Measurements from ENCODE around the gene CACNA1C. TPM values are rescaled to one million over a fixed set of nuclear protein-coding genes. Genes with fewer than 3 reads are reported as not detected.

CACNA1C gene
- total and polyA plus RNA-seq, 10 of the 15 experiments (the other 5 are each of a cell fraction or from before 2014, with no cell fraction given), result under 0.01 to 0.15 (median 0.09) TPM; not detected in 5

DNA sequence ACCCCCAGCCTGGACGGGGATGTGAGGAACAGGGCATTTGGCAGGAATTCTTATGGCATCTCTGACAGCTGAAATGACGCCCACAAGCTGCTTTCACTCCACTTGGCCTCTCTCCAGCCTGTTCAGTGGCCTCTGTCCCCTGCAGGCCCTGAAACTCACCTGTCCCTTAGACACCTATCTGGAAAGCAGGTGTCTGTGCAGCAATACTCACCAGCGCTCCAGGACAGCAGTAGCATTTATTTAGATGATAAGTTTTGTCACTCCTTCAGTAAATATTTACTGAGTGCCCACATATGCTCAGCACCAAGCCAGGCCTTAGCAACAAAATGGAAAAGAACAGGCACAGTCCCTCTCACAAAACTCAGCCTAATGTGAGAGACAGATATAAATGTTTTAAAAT, 430.9 kb downstream of the CACNA1C start:
- intact Hi-C loops (cut with micrococcal nuclease; ENCODE audit: unreplicated experiment), result no loop called here
- POLR2A ChIA-PET, result no interaction called here
- no peak overlapping the region for H3K27ac ChIP-seq (ENCODE audit: control insufficient read depth, insufficient read depth)
- SMC1A ChIA-PET (ENCODE audit: uncharacterized antibody, unreplicated experiment), result no interaction called here
- H3K9ac ChIP-seq (ENCODE audit: control insufficient read depth, insufficient read depth, low read length), result no peak overlapping the region
- H3K4me2 ChIP-seq (ENCODE audit: control insufficient read depth, insufficient read depth), result no peak overlapping the region
- no peaks in the 10 kb centered on the region for H4K20me1 ChIP-seq (ENCODE audit: control insufficient read depth, insufficient read depth)
- CTCF ChIA-PET, result no interaction called here
- TF ChIP-seq STAT1 (conservative IDR thresholded peaks at IDR 0.05), result no peak
- TF ChIP-seq, protein P1, sequence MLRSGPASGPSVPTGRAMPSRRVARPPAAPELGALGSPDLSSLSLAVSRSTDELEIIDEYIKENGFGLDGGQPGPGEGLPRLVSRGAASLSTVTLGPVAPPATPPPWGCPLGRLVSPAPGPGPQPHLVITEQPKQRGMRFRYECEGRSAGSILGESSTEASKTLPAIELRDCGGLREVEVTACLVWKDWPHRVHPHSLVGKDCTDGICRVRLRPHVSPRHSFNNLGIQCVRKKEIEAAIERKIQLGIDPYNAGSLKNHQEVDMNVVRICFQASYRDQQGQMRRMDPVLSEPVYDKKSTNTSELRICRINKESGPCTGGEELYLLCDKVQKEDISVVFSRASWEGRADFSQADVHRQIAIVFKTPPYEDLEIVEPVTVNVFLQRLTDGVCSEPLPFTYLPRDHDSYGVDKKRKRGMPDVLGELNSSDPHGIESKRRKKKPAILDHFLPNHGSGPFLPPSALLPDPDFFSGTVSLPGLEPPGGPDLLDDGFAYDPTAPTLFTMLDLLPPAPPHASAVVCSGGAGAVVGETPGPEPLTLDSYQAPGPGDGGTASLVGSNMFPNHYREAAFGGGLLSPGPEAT (IDR thresholded peaks at IDR 0.05; ENCODE audit: low read depth), result no peak
- peaks cover 2% of the 10 kb centered on the region in 2 experiments; a peak in 3 of 4 replicates for H3K27me3 ChIP-seq (replicated peaks in 1 of 2; ENCODE audit: control insufficient read depth in 2 of 2, insufficient read depth in 2 of 2, low read length in 1 of 2)
- no TSS peak for BruUV-seq (replicated peaks)
- in situ Hi-C loops (cut with MboI), result no loop called here
- FAIRE-seq, result no peak
- no peak for ATAC-seq
- H3K4me1 ChIP-seq (ENCODE audit: control insufficient read depth, insufficient read depth, low read length), result no peaks in the 10 kb centered on the region
- DNase-seq (ENCODE audit: low read depth, low spot score), result no peak
- RAD21 ChIA-PET (ENCODE audit: unreplicated experiment), result no interaction called here
- H2AFZ ChIP-seq (ENCODE audit: control insufficient read depth, low read depth, low read length), result no peak overlapping the region
- no peak overlapping the region for H3K4me3 ChIP-seq
- H3K79me2 ChIP-seq (ENCODE audit: control insufficient read depth, insufficient read depth, low read length), result no peaks in the 10 kb centered on the region
- no peaks in the 10 kb centered on the region for H3K9me3 ChIP-seq (replicated peaks; ENCODE audit: control insufficient read depth, insufficient read depth, low read length)
- 41% methylated on average over 3 of the region's 3 CpGs for WGBS (ENCODE audit: insufficient coverage, insufficient replicate concordance, low lambda C conversion rate, missing lambda C conversion rate)
- H3K36me3 ChIP-seq (ENCODE audit: control insufficient read depth in 2 of 2, insufficient read depth in 2 of 2, low read length in 1 of 2), result no peaks in the 10 kb centered on the region

DNA sequence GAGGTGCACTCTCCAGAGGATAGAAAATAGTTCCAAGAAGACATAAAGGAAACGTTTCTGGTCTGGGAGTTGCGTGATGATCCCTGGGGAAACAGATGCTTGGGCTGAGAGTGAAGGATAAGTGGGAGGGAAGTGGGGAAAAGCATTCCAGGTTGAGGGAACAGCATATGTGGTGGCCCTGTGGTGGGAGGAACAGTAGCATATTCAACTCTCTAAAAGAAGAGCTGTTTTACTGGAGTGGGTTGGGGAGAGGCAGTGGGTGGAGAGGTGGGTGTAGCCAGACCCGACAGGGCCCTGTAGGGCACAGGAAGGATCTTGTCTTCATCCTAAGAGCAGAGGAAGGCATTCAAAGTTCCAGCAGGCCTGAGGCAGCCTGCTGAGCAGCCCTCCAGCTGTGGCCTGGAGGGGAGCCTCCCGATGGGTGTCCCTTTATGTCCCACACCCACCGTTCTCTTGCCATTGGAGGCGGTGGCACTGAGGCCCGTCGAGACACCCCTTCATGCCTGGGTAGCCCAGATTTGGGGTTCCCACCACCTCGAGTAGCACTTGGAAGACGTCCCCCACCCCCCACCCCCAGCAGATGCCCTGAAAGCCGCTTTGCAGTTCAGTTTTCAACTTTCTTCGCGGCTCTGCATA, 431.5 kb downstream of the CACNA1C start:
- Histone ChIP-seq H3K36me3 (ENCODE audit: control insufficient read depth in 2 of 2, insufficient read depth in 2 of 2, low read length in 1 of 2) (no peaks in the 10 kb centered on the region), H3K4me2 (ENCODE audit: control insufficient read depth, insufficient read depth) (no peak overlapping the region), H3K27ac (ENCODE audit: control insufficient read depth, insufficient read depth) (no peak overlapping the region), H4K20me1 (ENCODE audit: control insufficient read depth, insufficient read depth) (no peaks in the 10 kb centered on the region), H3K9me3 (replicated peaks; ENCODE audit: control insufficient read depth, insufficient read depth, low read length) (no peaks in the 10 kb centered on the region), H3K79me2 (ENCODE audit: control insufficient read depth, insufficient read depth, low read length) (no peaks in the 10 kb centered on the region), H2AFZ (ENCODE audit: control insufficient read depth, low read depth, low read length) (no peak overlapping the region), H3K4me3 (no peak overlapping the region), H3K27me3 (replicated peaks in 1 of 2; ENCODE audit: control insufficient read depth in 2 of 2, insufficient read depth in 2 of 2, low read length in 1 of 2) (peaks cover 2% of the 10 kb centered on the region in 2 experiments; a peak in 3 of 4 replicates), H3K4me1 (ENCODE audit: control insufficient read depth, insufficient read depth, low read length) (no peaks in the 10 kb centered on the region), H3K9ac (ENCODE audit: control insufficient read depth, insufficient read depth, low read length) (no peak overlapping the region)
- ChIA-PET POLR2A (no interaction called here), SMC1A (ENCODE audit: uncharacterized antibody, unreplicated experiment) (no interaction called here), CTCF (no interaction called here), RAD21 (ENCODE audit: unreplicated experiment) (no interaction called here)
- FAIRE-seq (no peak), DNase-seq (ENCODE audit: low read depth, low spot score) (no peak), ATAC-seq (no peak)
- no TSS peak for BruUV-seq (replicated peaks)
- 29% methylated on average over 11 of the region's 13 CpGs for WGBS (ENCODE audit: insufficient coverage, insufficient replicate concordance, low lambda C conversion rate, missing lambda C conversion rate)
- in situ Hi-C loops (cut with MboI) (no loop called here), intact Hi-C loops (cut with micrococcal nuclease; ENCODE audit: unreplicated experiment) (no loop called here)
- no peak for TF ChIP-seq BRCA1 (IDR thresholded peaks at IDR 0.05; ENCODE audit: low read depth, low read length)
- TF ChIP-seq, protein P2, sequence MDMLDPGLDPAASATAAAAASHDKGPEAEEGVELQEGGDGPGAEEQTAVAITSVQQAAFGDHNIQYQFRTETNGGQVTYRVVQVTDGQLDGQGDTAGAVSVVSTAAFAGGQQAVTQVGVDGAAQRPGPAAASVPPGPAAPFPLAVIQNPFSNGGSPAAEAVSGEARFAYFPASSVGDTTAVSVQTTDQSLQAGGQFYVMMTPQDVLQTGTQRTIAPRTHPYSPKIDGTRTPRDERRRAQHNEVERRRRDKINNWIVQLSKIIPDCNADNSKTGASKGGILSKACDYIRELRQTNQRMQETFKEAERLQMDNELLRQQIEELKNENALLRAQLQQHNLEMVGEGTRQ (IDR thresholded peaks at IDR 0.05; ENCODE audit: borderline replicate concordance, low read depth, low read length), result no peak

Data from GM12878 (cell line).